KOPT-K1 (cell line): ENCODE measurements around the gene MYO3B.
"Not testable (repeated sequence)": the region's sequence is repeated elsewhere in the genome, so short reads cannot be mapped to it uniquely, and the experiment has no call there.

Source experiments
- H3K27ac ChIP-seq: fragments of 200-600 bp; sonication (generic); 2 replicates; pipeline ENCODE4 v1.5.1; 2016; ENCODE audit warnings: antibody characterized with exemption, mild to moderate bottlenecking, low read depth, low read length; ENCODE audit not compliant: poor library complexity, severe bottlenecking
- H3K36me3 ChIP-seq: fragments of 200-600 bp; sonication (generic); 2 replicates; pipeline ENCODE4 v1.5.1; 2017; ENCODE audit warnings: antibody characterized with exemption, mild to moderate bottlenecking, low read length, moderate library complexity; ENCODE audit not compliant: insufficient read depth
- H3K9me3 ChIP-seq: fragments of 200-600 bp; sonication (generic); 2 replicates; pipeline ENCODE4 v1.5.1; 2017; ENCODE audit warnings: antibody characterized with exemption, low read length, mild to moderate bottlenecking; ENCODE audit not compliant: insufficient read depth, poor library complexity, severe bottlenecking

The MYO3B gene

DNA sequence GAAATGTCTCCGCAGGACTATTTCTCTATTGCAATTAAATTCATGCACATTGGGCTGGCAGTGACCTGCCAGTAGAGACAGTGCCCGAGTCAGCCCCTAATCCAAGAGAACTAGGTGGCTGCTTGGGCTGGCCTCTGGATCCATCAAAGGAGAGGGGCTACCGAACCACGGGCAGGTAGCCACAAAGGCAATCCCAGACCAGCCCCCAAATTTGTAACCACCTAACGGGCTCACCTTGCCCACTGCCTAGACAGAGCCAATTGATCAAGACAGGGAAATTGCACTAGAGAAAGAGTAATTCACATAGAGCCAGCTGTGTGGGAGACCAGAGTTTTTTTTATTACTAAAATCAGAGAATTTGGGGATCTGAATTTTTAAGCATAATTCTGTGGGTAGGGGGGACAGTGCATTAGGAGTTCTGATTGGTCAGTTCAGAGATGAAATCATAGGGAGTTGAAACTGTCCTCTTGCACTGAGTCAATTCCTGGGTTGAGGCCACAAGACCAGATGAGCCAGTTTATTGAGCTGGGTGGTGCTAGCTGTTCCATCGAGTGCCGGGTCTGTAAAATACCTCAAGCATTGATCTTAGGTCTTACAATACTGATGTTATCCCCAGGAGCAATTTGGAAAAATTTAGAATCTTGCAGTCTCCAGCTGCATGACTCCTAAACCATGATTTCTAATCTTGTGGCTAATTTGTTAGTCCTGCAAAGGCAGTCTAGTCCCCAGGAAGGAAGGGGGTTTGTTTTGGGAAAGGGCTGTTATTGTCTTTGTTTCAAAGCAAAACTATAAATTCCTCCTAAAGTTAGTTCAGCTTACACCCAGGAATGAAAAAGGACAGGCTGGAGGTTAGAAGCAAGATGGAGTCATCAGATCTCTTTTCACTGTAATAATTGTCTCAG, 276.8 kb downstream of the MYO3B start:
- Histone ChIP-seq H3K27ac (no peak overlapping the region), H3K9me3 (peaks cover 9% of the 10 kb centered on the region), H3K36me3 (no peaks in the 10 kb centered on the region)

- Histone ChIP-seq H3K27ac (no peak overlapping the region), H3K36me3 (no peaks in the 10 kb centered on the region), H3K9me3 (peaks cover 7% of the 10 kb centered on the region)
Measured at GRCh38 chr2:170455617-170456426, 277.9 kb downstream of the MYO3B start.

- Histone ChIP-seq H3K27ac (no peak overlapping the region), H3K9me3 (peaks cover 3% of the 10 kb centered on the region), H3K36me3 (no peaks in the 10 kb centered on the region)
Measured at GRCh38 chr2:170456914-170457313, 279.0 kb downstream of the MYO3B start.

DNA sequence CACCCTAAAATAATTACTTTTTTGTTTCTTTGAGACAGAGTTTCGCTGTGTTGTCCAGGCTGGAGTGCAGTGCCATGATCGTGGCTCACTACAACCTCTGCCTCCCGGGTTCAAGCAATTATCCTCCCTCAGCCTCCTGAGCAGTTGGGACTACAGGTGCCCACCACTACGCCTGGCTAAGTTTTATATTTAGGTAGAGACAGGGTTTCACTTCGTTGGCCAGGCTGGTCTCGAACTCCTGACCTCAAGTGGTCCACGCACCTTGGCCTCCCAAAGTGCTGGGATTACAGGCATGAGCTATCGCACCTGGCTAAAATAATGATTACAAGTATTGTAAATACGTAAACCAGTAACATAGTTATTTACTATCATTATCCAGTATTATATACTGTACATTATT, 279.8 kb downstream of the MYO3B start:
- H3K9me3 ChIP-seq: no peaks in the 10 kb centered on the region
- no peak overlapping the region for H3K27ac ChIP-seq
- H3K36me3 ChIP-seq: no peaks in the 10 kb centered on the region

- Histone ChIP-seq H3K27ac (no peak overlapping the region), H3K9me3 (no peaks in the 10 kb centered on the region), H3K36me3 (no peaks in the 10 kb centered on the region)
Measured at GRCh38 chr2:170461889-170462288, 283.9 kb downstream of the MYO3B start.

- H3K9me3 ChIP-seq: no peaks in the 10 kb centered on the region
- no peaks in the 10 kb centered on the region for H3K36me3 ChIP-seq
- no peak overlapping the region for H3K27ac ChIP-seq
Measured at GRCh38 chr2:170462433-170463205, 284.7 kb downstream of the MYO3B start.

- Histone ChIP-seq H3K27ac (no peak overlapping the region), H3K36me3 (no peaks in the 10 kb centered on the region), H3K9me3 (no peaks in the 10 kb centered on the region)
Measured at GRCh38 chr2:170463206-170463537, 285.2 kb downstream of the MYO3B start.

DNA sequence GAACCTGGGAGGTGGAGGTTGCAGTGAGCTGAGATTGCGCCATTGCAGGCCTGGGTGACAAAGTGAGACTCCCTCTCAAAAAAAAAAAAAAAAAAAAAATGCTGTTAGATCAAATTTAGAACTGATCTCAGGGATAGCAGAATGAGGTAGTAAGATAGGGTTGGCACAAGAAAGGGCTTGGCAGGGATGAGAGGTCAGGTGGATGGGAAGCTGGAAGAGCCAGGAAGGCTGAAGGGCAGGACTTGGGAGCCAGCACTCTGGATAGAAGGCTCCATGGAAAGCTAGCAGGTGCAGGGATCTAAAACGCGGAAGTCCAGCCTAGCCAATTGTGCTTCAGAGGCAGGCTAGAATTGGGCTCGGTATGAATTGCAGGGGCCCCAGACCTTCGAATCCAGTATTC, 286.3 kb downstream of the MYO3B start:
- H3K27ac ChIP-seq: no peak overlapping the region
- no peaks in the 10 kb centered on the region for H3K9me3 ChIP-seq

GRCh38 chr2:170465241-170465640, 287.3 kb downstream of the MYO3B start:
- Histone ChIP-seq H3K27ac (no peak overlapping the region), H3K36me3 (no peaks in the 10 kb centered on the region)

More for the DNA sequence above, 286.3 kb downstream of the MYO3B start:
- H3K36me3 ChIP-seq: no peaks in the 10 kb centered on the region

DNA sequence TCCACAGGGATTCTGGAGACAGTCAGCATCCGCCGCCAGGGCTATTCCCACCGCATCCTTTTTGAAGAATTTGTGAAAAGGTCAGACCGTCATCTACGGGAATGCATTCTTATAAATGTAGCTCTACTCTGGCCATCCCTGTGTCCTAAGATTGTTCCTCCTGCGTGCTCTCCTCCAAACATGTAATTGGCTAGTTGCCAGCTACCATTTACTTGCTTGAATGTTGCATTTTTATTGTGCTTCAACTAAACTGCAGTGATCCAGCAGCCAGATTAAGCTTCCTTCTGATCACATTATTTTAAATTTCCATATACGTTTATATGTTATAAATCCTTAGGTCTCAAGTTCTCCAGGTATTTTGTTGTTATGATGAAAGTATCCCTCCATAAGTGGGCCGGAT, 288.7 kb downstream of the MYO3B start:
- H3K27ac ChIP-seq: no peak overlapping the region
- H3K36me3 ChIP-seq: no peaks in the 10 kb centered on the region
- H3K9me3 ChIP-seq: peaks cover 8% of the 10 kb centered on the region

More at GRCh38 chr2:170465241-170465640, 287.3 kb downstream of the MYO3B start:
- H3K9me3 ChIP-seq: peaks cover 3% of the 10 kb centered on the region

DNA sequence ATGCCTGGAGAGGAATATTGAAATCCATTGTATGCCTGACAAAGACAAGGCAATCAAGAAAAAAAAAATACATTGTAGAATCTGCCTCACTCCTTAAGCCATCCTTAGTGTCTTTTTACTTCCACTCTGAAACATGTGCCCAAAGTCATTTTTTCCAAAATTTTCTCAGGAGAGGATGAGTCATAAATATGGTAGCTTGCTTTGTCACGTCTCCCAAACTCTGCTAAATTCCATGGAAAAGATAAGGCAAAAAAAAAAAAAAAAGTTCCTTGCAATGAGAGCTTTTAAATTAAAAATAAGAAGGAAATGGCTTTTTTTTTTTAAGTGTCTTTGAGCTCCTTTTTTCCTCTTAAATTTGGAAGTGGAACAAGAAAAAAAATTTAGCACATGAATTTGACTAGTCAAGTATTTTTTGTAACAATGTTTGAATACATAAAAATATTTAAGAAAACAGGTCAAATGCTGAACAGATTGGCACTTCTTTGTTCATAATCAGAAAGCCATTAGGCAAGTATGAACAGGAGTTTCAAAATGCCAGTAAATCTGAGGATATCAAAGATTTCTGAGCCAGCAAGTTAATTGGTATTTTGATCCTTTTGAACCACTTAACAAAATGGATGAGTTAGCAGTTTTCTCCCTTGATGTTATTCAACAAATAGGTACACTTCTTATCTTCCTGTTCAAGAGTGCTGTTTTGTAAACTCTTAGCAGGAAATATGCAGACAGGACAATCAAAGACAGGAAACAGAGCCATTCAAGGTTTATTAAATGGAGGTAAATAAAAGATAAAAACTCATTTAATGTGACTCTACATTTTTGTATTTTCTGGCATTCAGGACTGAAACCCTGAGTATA, 289.8 kb downstream of the MYO3B start:
- no peaks in the 10 kb centered on the region for H3K36me3 ChIP-seq
- no peak overlapping the region for H3K27ac ChIP-seq
- H3K9me3 ChIP-seq: peaks cover 8% of the 10 kb centered on the region

GRCh38 chr2:170468557-170468956, 290.6 kb downstream of the MYO3B start:
- H3K36me3 ChIP-seq: no peaks in the 10 kb centered on the region
- H3K27ac ChIP-seq: no peak overlapping the region
- H3K9me3 ChIP-seq: peaks cover 8% of the 10 kb centered on the region

DNA sequence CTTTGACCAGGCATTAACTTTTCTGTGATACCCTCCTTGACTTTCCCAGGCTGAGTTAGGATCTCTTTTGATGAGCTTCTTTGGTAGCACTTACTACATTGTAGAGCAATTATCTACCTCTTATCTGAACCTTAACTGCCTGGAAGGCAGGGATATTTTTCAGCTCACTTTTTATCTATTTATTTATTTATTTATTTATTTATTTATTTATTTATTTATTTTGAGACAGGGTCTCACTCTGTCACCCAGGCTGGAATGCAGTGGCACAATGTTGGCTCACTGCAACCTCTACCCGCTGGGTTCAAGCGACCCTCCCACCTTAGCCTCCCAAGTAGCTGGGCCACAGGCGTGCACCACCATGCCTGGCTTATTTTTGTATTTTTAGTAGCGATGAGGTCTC, 294.6 kb downstream of the MYO3B start:
- H3K27ac ChIP-seq, H3K9me3 ChIP-seq, H3K36me3 ChIP-seq: not testable (repeated sequence)

DNA sequence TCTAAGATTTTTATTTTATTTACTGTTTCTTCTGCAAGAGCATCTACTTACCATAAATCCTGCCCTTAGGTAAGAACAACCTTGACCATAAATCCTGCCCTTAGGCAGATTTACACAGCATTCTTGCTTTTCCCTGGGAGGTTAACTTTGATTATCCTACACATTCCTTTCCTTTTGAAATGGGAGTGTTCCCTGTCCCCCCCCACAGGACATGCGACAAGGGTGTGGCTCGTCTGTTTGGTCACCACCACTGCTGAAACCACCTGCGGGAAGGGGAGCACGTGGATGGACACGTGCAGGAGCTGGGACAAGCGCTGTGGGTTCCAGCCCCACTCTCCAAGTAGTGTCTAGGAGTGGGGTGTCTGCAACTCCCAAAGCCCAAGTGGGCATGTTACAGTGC, 297.9 kb downstream of the MYO3B start:
- H3K27ac ChIP-seq: no peak overlapping the region

More for the DNA sequence above, 297.9 kb downstream of the MYO3B start:
- no peaks in the 10 kb centered on the region for H3K9me3 ChIP-seq
- H3K36me3 ChIP-seq: no peaks in the 10 kb centered on the region
